HEK293 (cell line): ENCODE data around the gene CASP3.

Experiments
- CTCF ChIA-PET: fragments of 350-600 bp; formaldehyde crosslinking; extraction: SDS; loops from one replicate; lab custom pipeline; 2021; ENCODE audit warnings: antibody characterized with exemption; lab: Yijun Ruan, JAX
- POLR2A ChIA-PET: fragments of 300-600 bp; formaldehyde crosslinking; extraction: SDS; loops from one replicate; lab custom pipeline; 2020; ENCODE audit warnings: antibody characterized with exemption, inconsistent platforms; lab: Yijun Ruan, JAX
- H3K27ac ChIP-seq: fragments of 200-500 bp; sonication (Bioruptor generic); 2 replicates; pipeline ENCODE4 v1.5.1; 2014; ENCODE audit warnings: low read depth, low read length, control low read depth, inconsistent platforms; ENCODE audit errors: extremely low read depth
- H3K36me3 ChIP-seq, 2 experiments: fragments of 200-500 bp in 1 of 2; sonication (Bioruptor generic) in 1 of 2; 1 replicate in 1 of 2; 2 replicates in 1 of 2; pipeline ENCODE4 v1.5.1; 2014 to 2017; ENCODE audit warnings: inconsistent platforms in 2 of 2, low read length in 2 of 2; ENCODE audit not compliant: control insufficient read depth in 2 of 2, insufficient read depth in 1 of 2
- H3K4me1 ChIP-seq: fragments of 200-500 bp; sonication (Bioruptor generic); 2 replicates; pipeline ENCODE4 v1.5.1; 2014; ENCODE audit warnings: mild to moderate bottlenecking, low read length, inconsistent platforms; ENCODE audit not compliant: control insufficient read depth, insufficient read depth
- H3K4me3 ChIP-seq: 2 replicates; pipeline ENCODE4 v1.5.1; 2011; ENCODE audit warnings: low read depth, mild to moderate bottlenecking, control low read depth, low read length, moderate library complexity
- H3K9me3 ChIP-seq: fragments of 200-500 bp; sonication (Bioruptor generic); 2 replicates; pipeline ENCODE4 v1.5.1; 2014; ENCODE audit warnings: low read depth, low read length, inconsistent platforms; ENCODE audit not compliant: control insufficient read depth, insufficient read depth
- GFI1B ChIP-seq: fragments of 450-650 bp; formaldehyde crosslinking; IDR thresholded peaks from 2 replicates; pipeline ENCODE4 v1.5.1; 2016; ENCODE audit warnings: missing biosample characterization, missing genetic modification characterization
- GLI4 ChIP-seq: fragments of 450-650 bp; formaldehyde crosslinking; IDR thresholded peaks from 2 replicates; pipeline ENCODE4 v1.5.1; 2016; ENCODE audit warnings: missing biosample characterization, missing genetic modification characterization
- SCRT2 ChIP-seq: fragments of 450-650 bp; formaldehyde crosslinking; IDR thresholded peaks from 2 replicates; pipeline ENCODE4 v1.5.1; 2016; ENCODE audit warnings: missing biosample characterization, missing genetic modification characterization
- ZEB2 ChIP-seq: fragments of 450-650 bp; formaldehyde crosslinking; IDR thresholded peaks from 2 replicates; pipeline ENCODE4 v1.5.1; 2016; ENCODE audit warnings: missing biosample characterization, missing genetic modification characterization
- ZNF133 ChIP-seq: fragments of 450-650 bp; formaldehyde crosslinking; IDR thresholded peaks from 2 replicates; pipeline ENCODE4 v1.5.1; 2016; ENCODE audit warnings: missing biosample characterization, missing genetic modification characterization
- ZNF211 ChIP-seq: fragments of 450-650 bp; formaldehyde crosslinking; IDR thresholded peaks from 2 replicates; pipeline ENCODE4 v1.5.1; 2016; ENCODE audit warnings: low read depth, missing biosample characterization, missing genetic modification characterization
- ZNF223 ChIP-seq: fragments of 450-650 bp; formaldehyde crosslinking; IDR thresholded peaks from 2 replicates; pipeline ENCODE4 v1.5.1; 2016; ENCODE audit warnings: missing biosample characterization, missing genetic modification characterization
- ZNF292 ChIP-seq: fragments of 450-650 bp; formaldehyde crosslinking; IDR thresholded peaks from 2 replicates; pipeline ENCODE4 v1.5.1; 2016; ENCODE audit warnings: low read depth, missing biosample characterization, missing genetic modification characterization, borderline replicate concordance
- ZNF302 ChIP-seq: fragments of 450-650 bp; formaldehyde crosslinking; IDR thresholded peaks from 2 replicates; pipeline ENCODE4 v1.5.1; 2016; ENCODE audit warnings: missing biosample characterization, missing genetic modification characterization, low read depth
- ZNF366 ChIP-seq: fragments of 450-650 bp; formaldehyde crosslinking; conservative IDR thresholded peaks from 2 replicates; pipeline ENCODE4 v1.5.1; 2016; ENCODE audit warnings: missing biosample characterization, missing genetic modification characterization
- ZNF391 ChIP-seq: fragments of 450-650 bp; formaldehyde crosslinking; IDR thresholded peaks from 2 replicates; pipeline ENCODE4 v1.5.1; 2016; ENCODE audit warnings: low read depth, missing biosample characterization, missing genetic modification characterization, borderline replicate concordance
- ZNF423 ChIP-seq: fragments of 450-650 bp; formaldehyde crosslinking; IDR thresholded peaks from 2 replicates; pipeline ENCODE4 v1.5.1; 2016; ENCODE audit warnings: missing biosample characterization, missing genetic modification characterization
- ZNF585B ChIP-seq: fragments of 450-650 bp; formaldehyde crosslinking; IDR thresholded peaks from 2 replicates; pipeline ENCODE4 v1.5.1; 2016; ENCODE audit warnings: missing biosample characterization, missing genetic modification characterization
- ZNF600 ChIP-seq: fragments of 450-650 bp; formaldehyde crosslinking; IDR thresholded peaks from 2 replicates; pipeline ENCODE4 v1.5.1; 2016; ENCODE audit warnings: missing biosample characterization, missing genetic modification characterization
- ZNF610 ChIP-seq: fragments of 450-650 bp; formaldehyde crosslinking; IDR thresholded peaks from 2 replicates; pipeline ENCODE4 v1.5.1; 2016; ENCODE audit warnings: missing biosample characterization, missing genetic modification characterization, borderline replicate concordance
- ZNF776 ChIP-seq: fragments of 450-650 bp; formaldehyde crosslinking; IDR thresholded peaks from 2 replicates; pipeline ENCODE4 v1.5.0; 2017; ENCODE audit warnings: missing biosample characterization, missing genetic modification characterization, borderline replicate concordance
- TF ChIP-seq, protein P1 (sequence below): fragments of 450-650 bp; formaldehyde crosslinking; IDR thresholded peaks from 2 replicates; pipeline ENCODE4 v1.5.1; 2016; ENCODE audit warnings: missing biosample characterization, missing genetic modification characterization
- TF ChIP-seq, protein P2 (sequence below): fragments of 450-650 bp; formaldehyde crosslinking; IDR thresholded peaks from 2 replicates; pipeline ENCODE4 v1.5.1; 2016; ENCODE audit warnings: missing biosample characterization, missing genetic modification characterization
- TF ChIP-seq, protein P3 (sequence below): fragments of 450-650 bp; formaldehyde crosslinking; IDR thresholded peaks from 2 replicates; pipeline ENCODE4 v1.5.1; 2017; ENCODE audit warnings: missing biosample characterization, missing genetic modification characterization
- TF ChIP-seq, protein P4 (sequence below): fragments of 450-650 bp; formaldehyde crosslinking; IDR thresholded peaks from 2 replicates; pipeline ENCODE4 v1.5.1; 2016; ENCODE audit warnings: missing biosample characterization, missing genetic modification characterization, borderline replicate concordance
- TF ChIP-seq, protein P5 (sequence below): IDR thresholded peaks from 2 replicates; pipeline ENCODE4 v1.6.1; 2011; ENCODE audit warnings: mild to moderate bottlenecking, low read depth, low read length, borderline replicate concordance

The CASP3 gene

DNA sequence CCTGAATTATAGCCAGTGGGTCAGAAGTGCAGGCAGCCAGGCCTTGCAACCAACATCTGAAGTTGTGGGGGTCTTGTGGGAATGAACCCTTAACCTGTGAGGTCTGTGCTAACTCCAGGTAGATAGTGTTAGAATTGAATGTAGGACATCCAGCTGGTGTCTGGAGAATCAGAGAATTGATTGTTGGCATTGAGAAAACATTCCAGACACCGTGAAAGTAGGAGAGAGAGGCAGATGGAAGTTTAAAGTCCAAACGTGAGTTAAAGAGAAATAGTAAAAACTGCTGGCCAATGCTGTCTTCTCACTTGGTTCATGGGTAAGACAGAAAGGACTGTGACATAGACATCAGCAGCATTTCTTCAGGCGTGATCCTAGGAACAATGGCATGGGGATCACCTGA lies 27.7 kb downstream of the CASP3 start:
- Histone ChIP-seq H3K27ac (no peak overlapping the region), H3K4me1 (no peaks in the 10 kb centered on the region), H3K9me3 (no peaks in the 10 kb centered on the region), H3K36me3 (no peaks in the 10 kb centered on the region), H3K4me3 (no peak overlapping the region)
- POLR2A ChIA-PET: no interaction called here
- TF ChIP-seq, protein P1, sequence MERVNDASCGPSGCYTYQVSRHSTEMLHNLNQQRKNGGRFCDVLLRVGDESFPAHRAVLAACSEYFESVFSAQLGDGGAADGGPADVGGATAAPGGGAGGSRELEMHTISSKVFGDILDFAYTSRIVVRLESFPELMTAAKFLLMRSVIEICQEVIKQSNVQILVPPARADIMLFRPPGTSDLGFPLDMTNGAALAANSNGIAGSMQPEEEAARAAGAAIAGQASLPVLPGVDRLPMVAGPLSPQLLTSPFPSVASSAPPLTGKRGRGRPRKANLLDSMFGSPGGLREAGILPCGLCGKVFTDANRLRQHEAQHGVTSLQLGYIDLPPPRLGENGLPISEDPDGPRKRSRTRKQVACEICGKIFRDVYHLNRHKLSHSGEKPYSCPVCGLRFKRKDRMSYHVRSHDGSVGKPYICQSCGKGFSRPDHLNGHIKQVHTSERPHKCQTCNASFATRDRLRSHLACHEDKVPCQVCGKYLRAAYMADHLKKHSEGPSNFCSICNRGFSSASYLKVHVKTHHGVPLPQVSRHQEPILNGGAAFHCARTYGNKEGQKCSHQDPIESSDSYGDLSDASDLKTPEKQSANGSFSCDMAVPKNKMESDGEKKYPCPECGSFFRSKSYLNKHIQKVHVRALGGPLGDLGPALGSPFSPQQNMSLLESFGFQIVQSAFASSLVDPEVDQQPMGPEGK (tag by site-specific recombination): no peak
- TF ChIP-seq ZNF776 (tag by site-specific recombination): no peak
- TF ChIP-seq ZNF302 (tag by site-specific recombination): no peak
- TF ChIP-seq, protein P2, sequence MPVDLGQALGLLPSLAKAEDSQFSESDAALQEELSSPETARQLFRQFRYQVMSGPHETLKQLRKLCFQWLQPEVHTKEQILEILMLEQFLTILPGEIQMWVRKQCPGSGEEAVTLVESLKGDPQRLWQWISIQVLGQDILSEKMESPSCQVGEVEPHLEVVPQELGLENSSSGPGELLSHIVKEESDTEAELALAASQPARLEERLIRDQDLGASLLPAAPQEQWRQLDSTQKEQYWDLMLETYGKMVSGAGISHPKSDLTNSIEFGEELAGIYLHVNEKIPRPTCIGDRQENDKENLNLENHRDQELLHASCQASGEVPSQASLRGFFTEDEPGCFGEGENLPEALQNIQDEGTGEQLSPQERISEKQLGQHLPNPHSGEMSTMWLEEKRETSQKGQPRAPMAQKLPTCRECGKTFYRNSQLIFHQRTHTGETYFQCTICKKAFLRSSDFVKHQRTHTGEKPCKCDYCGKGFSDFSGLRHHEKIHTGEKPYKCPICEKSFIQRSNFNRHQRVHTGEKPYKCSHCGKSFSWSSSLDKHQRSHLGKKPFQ (tag by site-specific recombination): no peak
- no peak for TF ChIP-seq ZNF223 (tag by site-specific recombination)
- no peak for TF ChIP-seq ZNF366 (tag by site-specific recombination)
- no peak for TF ChIP-seq GFI1B (tag by site-specific recombination)
- TF ChIP-seq, protein P3, sequence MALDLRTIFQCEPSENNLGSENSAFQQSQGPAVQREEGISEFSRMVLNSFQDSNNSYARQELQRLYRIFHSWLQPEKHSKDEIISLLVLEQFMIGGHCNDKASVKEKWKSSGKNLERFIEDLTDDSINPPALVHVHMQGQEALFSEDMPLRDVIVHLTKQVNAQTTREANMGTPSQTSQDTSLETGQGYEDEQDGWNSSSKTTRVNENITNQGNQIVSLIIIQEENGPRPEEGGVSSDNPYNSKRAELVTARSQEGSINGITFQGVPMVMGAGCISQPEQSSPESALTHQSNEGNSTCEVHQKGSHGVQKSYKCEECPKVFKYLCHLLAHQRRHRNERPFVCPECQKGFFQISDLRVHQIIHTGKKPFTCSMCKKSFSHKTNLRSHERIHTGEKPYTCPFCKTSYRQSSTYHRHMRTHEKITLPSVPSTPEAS (tag by site-specific recombination): no peak
- CTCF ChIA-PET: no interaction called here

DNA sequence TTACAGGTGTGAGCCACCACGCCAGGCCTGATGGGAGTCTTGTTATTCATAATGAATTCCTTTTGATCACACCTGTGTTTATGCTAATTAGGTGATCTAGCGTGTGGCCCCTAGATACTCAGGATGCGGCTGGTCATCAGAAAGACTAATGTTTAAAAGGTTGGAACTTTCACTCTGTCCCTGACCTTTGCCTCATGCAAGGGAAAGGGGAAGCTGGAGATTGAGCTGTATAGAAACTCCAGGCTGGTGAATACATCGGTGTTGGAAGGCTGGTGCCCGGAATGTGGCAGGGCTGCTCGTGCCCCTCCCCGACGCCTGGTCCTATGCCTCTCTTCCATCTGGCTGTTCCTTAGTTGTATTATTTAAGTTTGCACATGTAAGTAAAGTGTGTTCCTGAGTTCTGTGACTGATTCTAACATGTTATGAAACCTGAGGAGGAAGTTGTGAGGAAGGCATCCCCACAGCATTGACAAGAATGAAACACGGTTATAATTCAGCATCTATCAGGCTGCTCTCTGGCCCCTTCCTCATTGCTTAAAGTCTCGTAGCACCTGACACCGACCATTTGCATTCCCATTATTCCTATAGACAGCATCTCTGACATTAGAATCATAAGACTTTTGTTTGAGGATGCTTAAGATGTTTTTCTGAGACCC lies 28.9 kb downstream of the CASP3 start:
- H3K36me3 ChIP-seq: no peaks in the 10 kb centered on the region
- H3K27ac ChIP-seq: no peak overlapping the region
- ChIA-PET CTCF (no interaction called here), POLR2A (no interaction called here)
- no peaks in the 10 kb centered on the region for H3K9me3 ChIP-seq
- no peak overlapping the region for H3K4me3 ChIP-seq
- H3K4me1 ChIP-seq: no peaks in the 10 kb centered on the region
- TF ChIP-seq ZEB2: no peak
- no peak for TF ChIP-seq ZNF423 (tag by site-specific recombination)
- TF ChIP-seq ZNF600 (tag by site-specific recombination): no peak
- TF ChIP-seq, protein P4, sequence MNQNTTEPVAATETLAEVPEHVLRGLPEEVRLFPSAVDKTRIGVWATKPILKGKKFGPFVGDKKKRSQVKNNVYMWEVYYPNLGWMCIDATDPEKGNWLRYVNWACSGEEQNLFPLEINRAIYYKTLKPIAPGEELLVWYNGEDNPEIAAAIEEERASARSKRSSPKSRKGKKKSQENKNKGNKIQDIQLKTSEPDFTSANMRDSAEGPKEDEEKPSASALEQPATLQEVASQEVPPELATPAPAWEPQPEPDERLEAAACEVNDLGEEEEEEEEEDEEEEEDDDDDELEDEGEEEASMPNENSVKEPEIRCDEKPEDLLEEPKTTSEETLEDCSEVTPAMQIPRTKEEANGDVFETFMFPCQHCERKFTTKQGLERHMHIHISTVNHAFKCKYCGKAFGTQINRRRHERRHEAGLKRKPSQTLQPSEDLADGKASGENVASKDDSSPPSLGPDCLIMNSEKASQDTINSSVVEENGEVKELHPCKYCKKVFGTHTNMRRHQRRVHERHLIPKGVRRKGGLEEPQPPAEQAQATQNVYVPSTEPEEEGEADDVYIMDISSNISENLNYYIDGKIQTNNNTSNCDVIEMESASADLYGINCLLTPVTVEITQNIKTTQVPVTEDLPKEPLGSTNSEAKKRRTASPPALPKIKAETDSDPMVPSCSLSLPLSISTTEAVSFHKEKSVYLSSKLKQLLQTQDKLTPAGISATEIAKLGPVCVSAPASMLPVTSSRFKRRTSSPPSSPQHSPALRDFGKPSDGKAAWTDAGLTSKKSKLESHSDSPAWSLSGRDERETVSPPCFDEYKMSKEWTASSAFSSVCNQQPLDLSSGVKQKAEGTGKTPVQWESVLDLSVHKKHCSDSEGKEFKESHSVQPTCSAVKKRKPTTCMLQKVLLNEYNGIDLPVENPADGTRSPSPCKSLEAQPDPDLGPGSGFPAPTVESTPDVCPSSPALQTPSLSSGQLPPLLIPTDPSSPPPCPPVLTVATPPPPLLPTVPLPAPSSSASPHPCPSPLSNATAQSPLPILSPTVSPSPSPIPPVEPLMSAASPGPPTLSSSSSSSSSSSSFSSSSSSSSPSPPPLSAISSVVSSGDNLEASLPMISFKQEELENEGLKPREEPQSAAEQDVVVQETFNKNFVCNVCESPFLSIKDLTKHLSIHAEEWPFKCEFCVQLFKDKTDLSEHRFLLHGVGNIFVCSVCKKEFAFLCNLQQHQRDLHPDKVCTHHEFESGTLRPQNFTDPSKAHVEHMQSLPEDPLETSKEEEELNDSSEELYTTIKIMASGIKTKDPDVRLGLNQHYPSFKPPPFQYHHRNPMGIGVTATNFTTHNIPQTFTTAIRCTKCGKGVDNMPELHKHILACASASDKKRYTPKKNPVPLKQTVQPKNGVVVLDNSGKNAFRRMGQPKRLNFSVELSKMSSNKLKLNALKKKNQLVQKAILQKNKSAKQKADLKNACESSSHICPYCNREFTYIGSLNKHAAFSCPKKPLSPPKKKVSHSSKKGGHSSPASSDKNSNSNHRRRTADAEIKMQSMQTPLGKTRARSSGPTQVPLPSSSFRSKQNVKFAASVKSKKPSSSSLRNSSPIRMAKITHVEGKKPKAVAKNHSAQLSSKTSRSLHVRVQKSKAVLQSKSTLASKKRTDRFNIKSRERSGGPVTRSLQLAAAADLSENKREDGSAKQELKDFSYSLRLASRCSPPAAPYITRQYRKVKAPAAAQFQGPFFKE (tag by site-specific recombination): no peak
- TF ChIP-seq GLI4 (tag by site-specific recombination): no peak
- no peak for TF ChIP-seq ZNF391 (tag by site-specific recombination)
- no peak for TF ChIP-seq SCRT2
- TF ChIP-seq, protein P5, sequence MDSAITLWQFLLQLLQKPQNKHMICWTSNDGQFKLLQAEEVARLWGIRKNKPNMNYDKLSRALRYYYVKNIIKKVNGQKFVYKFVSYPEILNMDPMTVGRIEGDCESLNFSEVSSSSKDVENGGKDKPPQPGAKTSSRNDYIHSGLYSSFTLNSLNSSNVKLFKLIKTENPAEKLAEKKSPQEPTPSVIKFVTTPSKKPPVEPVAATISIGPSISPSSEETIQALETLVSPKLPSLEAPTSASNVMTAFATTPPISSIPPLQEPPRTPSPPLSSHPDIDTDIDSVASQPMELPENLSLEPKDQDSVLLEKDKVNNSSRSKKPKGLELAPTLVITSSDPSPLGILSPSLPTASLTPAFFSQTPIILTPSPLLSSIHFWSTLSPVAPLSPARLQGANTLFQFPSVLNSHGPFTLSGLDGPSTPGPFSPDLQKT: no peak
- TF ChIP-seq ZNF585B (tag by site-specific recombination): no peak
- no peak for TF ChIP-seq ZNF211
- no peak for TF ChIP-seq ZNF292 (tag by site-specific recombination)
- no peak for TF ChIP-seq ZNF133 (tag by site-specific recombination)
- TF ChIP-seq ZNF610 (tag by site-specific recombination): no peak
